HG03060 (cell line): ENCODE data around the gene CYP2A7.
"Not testable (repeated sequence)": the region's sequence is repeated elsewhere in the genome, so short reads cannot be mapped to it uniquely, and the experiment has no call there.

ENCODE experiments used
- ATAC-seq: cut with Tn5 transposase; IDR thresholded peaks from one replicate; pipeline ENCODE4 v1.9.1; 2021; ENCODE audit warnings: low read depth, moderate number of reproducible peaks; ENCODE audit not compliant: unreplicated experiment

The CYP2A7 gene

DNA sequence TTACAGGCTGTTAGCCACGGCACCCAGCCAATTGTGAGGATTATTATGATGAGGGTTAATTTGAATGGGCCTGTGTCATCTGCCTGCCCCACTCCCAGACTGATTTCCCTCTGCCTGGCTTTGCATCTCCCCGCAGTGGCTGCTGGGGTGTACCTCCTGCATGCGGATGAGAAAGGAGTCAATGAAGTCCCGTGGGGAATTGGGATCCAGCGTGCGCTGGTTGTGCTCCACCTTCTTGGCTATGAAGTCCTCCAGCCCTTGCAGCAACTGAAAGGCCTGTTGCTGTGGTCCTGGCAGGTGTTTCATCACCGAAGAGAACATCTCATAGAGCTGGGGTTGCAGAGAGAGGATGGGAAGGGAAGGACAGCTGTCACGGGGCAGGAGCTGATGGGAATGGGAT is 35.3 kb downstream of the CYP2A7 start:
- ATAC-seq: not testable (repeated sequence)

DNA sequence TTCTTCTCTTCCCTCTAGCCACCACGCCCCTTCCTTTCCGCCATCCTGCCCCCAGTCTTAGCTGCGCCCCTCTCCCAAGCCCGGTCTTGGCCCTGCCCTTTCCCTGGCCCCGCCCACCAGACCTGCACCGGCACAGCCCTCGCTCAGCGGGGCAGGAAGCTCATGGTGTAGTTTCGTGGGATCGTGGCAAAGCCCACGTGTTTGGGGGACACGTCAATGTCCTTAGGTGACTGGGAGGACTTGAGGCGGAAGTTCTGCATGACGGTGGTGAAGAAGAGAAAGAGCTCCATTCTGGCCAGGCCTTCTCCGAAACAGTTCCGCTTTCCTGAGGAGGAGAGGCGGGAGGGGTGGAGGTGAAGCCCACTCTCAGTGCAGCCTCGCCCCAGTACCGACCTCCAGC is 38.4 kb downstream of the CYP2A7 start:
- not testable (repeated sequence) for ATAC-seq

DNA sequence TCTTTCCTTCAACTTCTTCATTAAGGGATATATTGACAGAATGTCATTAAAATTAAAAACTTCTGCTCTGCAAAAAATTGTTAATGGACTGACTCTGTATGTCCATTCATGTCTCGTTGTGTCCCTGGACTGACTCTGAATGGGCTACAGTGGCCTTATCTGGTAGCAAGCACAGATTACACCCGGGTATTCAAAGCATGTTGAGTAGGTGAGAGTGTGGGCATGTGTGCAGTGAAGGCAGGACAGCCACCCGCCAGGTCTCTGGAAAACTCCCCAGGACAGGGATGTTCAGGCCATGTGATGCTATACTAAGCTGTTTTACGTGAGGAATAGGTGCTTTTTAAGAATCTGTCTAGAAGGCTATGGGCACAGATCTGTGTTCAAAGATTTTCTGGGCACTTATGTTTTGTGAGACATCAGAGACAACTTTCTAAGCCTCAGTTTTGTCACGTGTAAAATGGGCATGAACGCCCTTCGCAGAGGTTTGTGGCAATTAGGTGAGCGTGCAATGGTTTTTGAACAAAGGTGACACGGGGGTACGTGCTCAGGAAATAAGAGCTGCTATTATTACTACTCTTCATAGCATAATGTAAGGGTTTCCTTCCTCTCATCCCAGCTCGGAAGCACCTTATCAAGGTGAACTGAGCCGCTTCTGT is 38.9 kb downstream of the CYP2A7 start:
- not testable (repeated sequence) for ATAC-seq

DNA sequence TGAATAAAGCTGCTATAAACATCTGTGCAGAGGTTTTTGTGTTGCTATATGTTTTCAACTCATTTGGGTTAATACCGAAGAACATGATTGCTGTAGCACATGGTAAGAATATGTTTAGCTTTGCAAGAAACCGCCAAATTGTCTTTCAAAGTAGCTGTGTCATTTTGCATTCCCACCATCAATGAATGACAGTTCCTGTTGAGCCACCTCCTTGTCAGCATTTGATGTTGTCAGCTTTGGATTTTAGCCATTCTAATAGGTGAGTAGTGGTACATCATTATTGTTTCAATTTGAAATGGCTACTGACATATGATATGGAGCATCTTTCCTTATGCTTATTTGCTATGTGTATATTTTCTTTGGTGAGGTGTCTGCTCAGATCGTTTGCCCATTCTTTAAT is 40.0 kb downstream of the CYP2A7 start:
- not testable (repeated sequence) for ATAC-seq

DNA sequence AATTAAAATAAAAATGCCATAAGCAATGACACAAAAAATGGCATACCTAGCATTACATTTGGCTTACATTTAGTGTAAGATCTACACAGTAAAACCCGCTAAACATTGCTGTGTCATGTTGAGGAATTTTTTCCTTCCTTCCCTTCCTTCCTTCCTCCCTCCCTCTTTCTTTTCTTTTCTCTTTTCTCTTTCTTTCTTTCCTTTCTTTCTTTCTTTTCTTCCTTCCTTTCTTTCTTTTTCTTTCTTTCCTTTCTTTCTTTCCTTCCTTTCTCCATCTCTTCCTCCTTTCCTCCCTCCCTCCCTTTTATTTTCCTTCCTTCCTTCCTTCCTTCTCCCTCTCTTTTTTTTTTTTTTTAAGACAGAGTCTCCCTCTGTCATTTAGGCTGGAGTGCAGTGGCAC is 43.6 kb downstream of the CYP2A7 start:
- not testable (repeated sequence) for ATAC-seq

DNA sequence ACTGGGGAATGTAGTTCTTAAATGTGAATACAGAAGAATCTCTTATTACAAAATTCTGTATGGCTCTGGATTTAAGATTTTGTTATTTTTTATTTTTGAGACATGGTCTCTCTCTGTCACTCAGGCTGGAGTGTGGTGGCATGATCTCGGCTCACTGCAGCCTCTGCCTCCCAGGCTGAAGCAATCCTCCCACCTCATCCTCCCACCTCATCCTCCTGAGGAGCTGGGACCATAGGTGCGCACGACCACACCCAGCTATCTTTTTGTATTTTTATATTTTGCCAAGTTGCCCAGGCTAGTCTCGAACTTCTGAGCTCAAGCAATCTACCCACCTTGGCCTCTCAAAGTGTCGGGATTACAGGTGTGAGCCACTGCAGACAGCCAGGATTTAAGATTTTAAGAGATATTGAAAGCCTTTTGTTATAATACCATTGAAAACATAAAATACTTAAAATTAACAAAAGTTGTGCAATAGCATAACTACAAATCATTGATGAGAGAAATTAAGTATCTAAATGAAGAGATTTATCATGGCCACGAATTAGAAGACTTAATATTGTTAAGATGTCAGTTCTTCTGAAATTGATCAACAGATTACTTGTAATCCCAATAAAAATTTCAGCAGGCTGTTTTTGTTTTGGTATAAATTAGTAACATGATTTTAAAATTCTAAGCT is 45.1 kb downstream of the CYP2A7 start:
- no peak for ATAC-seq

DNA sequence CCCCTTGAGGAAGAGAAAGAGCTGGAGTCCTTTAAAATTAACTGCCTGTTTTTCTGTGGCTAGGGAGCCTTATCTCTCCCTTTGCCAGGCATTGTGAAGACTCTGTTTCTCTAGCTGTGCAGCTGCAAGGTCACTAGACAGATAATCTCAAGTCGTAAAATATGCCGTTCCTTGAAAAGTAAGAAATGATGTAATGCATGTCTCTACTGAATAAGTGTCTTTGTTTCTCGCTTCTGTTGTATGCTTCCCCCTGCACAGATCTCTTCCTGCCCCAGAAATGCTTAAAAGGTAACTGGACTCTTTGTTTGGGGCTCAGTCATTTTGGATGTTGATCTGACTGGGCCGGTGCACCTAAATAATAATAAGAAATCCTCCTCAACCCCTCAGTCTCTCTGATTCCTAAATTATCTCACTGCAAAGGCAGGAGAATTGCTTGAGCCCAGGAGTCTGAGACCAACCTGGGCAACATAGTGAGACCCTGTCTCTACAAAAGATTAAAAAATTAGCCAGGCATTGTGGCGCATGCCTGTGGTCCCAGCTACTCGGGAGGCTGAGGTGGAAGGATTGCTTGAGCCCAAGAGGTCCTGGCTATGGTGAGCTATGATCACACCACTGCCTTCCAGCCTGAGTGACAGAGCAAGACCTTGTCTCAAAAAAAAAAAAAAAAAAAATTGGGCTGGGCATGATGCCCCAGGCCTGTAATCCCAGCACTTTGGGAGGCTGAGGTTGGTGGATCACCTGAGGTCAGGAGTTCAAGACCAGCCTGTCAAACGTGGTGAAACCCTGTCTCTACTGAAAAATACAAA is 48.1 kb downstream of the CYP2A7 start:
- ATAC-seq: not testable (repeated sequence)

DNA sequence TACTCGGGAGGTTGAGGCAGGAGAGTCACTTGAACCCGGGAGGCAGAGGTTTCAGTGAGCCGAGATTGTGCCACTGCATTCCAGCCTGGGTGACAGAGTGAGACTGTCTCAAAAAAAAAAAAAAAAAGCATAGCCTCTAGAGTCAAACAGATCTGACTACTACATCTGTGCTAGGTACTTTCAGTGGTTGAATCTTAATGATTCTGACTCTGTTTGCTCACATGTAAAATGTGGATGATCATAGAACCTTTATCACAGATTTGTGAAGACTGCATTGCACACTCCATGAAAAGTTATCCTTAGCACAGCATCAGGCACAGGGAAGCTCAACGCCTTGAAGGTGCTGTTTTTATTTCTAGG is 49.6 kb downstream of the CYP2A7 start:
- not testable (repeated sequence) for ATAC-seq

DNA sequence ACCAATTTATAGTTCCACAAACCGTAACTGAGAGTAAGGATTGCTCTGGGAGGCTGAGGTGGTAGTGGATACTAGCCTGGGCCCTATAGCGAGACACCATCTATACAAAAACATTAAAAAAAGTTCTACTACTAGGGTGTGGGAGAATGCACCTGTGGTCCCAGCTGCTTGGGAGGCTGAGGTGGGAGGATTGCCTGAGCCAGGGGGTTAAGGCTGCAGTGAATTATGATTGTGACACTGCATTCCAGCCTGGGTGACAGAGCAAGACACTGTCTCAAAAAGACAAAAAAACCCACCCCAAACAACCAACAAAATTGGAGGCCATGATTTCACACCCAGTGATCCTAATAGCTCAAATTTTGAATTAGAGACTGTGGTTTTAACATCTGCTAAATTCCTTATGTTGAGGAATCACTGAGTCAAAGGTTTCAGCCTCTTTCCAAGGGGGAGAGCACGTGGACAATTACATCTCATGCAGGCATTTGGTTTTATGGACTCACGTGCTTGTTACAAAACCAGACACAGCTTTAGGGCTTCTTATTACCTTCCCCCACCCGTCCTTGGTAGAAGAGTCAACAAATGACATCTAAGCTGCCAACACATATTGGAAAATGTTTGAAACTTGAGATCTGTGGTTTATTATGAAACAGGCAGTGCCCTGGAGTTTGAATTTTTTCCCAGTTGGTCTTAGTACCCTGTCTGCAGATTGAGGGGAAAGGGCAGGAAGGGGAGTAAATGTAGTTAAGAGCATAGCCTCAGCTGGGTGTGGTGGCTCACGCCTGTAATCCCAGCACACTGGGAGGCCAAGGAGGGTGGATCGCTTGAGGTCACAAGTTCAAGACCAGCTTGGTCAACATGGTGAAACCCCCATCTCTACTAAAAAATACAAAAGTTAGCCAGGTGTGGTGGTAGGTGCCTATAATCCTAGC is 50.3 kb downstream of the CYP2A7 start:
- ATAC-seq: no peak

DNA sequence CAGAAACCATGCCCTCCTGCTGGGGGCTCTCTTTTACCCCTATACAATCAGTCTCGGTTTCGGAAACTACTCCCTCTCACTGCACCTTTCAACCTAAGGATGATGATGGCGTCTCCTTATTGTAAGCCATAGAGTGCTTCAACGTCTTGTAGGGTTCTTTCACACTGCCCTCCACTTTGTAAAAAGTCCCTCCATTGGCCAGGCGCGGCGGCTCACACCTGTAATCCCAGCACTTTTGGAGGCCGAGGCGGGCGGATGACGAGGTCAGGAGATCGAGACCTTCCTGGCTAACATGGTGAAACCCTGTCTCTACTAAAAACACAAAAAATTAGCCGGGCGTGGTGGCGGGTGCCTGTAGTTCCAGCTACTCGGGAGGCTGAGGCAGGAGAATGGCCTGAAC is 51.3 kb downstream of the CYP2A7 start:
- not testable (repeated sequence) for ATAC-seq

DNA sequence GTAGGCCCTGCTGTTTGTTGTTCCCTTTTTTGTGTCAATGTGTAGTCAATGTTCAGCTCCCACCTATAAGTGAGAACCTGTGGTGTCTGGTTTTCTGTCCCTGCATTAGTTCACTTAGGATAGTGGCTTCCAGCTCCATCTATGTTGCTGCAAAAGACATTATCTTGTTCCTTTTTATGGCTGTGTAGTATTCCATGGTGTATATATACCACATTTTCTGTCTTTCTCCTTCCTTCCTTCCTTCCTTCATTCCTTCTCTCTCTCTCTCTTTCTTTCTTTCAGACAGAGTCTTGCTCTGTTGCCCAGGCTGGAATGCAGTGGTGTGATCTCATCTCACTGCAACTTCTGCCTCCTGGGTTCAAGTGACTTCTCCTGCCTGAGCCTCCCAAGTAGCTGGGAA is 52.8 kb downstream of the CYP2A7 start:
- no peak for ATAC-seq

DNA sequence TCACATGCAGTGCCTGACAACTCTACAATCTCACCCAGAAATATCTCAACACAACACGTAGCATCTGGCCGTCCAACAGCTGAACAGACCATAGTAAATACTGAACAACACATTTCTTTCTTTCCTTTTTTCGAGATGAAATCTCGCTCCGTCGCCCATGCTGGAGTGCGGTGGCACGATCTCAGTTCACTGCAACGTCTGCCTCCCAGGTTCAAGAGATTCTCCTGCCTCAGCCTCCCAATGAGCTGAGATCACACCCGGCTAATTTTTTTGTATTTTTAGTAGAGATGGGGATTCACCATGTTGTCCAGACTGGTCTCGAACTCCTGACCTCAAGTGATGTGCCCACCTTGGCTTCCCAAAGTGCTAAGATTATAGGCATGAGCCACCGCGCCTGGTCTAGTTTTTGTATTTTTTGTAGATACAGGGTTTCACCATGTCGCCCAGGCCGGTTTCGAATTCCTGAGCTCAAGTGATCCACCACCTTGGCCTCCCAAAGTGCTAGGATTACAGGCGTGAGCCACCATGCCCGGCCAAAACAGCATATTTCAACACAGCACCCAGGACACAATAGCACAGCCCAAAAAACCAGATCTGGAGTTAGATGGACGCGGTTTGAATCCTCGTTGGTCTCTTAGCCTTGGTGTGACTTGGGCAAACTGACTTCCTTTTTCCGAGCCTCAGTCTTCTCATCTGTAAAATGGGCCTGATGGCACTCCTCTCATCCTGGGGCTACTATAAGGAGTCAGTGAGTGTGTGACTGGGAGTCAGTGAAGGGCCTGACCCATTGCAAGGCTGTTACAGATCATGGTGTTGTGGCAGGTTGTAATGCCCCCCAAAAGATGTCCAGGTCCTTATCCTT is 54.4 kb downstream of the CYP2A7 start:
- no peak for ATAC-seq

DNA sequence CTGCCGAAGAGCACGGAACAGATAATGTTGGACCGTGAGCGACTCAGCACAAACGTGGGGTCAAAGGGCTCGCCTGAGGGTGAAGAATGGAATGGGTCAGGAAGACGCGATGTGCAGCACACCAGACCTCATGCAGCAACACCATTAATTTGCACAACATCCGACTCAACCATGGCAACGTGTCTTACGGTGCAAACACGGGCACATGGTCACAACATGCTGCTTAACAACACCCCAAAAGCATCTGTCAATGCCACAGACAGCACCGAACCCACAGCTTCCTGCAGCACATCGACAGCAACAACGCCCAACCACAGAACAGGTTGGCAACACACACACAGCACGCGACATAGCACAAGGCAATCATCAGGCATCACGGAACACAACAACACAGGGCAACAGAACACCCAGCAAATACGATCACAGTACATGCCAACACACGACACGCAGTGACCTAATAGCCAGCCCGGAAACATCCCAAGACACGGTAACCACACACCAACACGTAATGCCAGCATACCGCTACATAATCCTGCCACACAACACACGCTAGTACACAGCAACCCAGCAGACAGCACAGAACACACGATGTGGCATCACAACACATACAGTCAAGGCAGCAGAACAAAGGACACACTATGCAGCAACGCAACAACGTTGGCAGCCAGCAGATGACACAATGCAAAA is 55.2 kb downstream of the CYP2A7 start:
- not testable (repeated sequence) for ATAC-seq

DNA sequence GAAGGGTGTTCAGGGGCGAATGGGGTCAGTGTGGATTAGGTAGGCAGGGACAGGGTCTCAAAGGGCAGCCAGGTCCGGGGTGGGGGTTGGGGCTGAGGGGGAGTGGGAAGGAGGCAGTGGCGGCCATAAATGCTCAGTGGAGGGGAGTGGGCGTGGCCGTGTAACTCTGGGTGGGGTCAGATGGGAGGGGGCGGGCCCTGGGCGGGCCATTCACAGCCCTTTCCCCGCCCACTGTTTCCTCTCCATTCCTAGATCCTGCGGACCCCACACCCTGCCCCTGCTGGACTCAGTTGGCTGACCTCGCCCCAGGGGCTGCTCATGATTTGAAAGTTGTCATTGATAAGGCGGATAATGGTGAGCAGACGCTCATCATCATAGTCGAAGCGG is 55.7 kb downstream of the CYP2A7 start:
- ATAC-seq: not testable (repeated sequence)

DNA sequence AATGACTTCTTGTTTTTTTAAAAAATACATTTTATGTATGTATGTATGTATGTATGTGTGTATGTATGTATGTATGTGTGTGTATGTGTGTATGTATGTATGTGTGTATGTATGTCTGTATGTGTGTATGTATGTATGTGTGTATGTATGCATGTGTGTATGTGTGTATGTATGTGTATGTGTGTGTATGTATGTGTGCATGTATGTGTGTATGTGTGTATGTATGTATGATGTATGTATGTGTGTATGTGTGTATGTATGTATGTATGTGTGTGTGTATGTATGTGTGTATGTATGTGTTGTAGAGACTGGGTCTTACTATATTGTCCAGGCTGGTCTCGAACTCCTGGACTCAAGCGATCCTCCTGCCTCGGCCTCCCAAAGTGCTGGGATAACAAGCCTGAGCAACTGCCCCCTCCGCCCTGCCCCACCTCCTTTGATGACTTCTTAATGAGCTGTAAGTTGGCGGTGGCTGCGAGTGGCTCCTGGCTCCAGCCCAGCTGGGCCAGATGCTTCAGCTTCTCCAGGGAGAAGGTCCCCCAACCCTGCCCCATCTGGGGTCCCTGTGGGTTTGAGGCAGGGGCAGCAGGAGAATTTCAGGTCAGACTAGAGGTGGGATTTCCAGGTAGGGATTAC is 56.5 kb downstream of the CYP2A7 start:
- ATAC-seq: not testable (repeated sequence)
